Transverse colon (tissue), 4 donors: ENCODE measurements around the gene PIM2. TPM values are rescaled to one million over a fixed set of nuclear protein-coding genes. Genes with fewer than 3 reads are reported as not detected.

Experiments
- DNase-seq: peaks from one replicate; pipeline ENCODE4 v3.0.0-alpha.2; 2019
- H3K27ac ChIP-seq, 4 donors: fragments of 200-600 bp; sonication (generic); 2 replicates each; pipeline ENCODE4 v1.5.1; 2016 to 2018; ENCODE audit warnings: inconsistent platforms in 4 of 4
- H3K27me3 ChIP-seq: fragments of 200-600 bp; sonication (generic); 2 replicates; pipeline ENCODE4 v1.5.1; 2017; ENCODE audit warnings: inconsistent platforms
- H3K36me3 ChIP-seq, 4 donors: fragments of 200-600 bp; sonication (generic); 2 replicates each; pipeline ENCODE4 v1.5.1; 2017 to 2019; ENCODE audit warnings: inconsistent platforms in 4 of 4
- H3K4me1 ChIP-seq, 4 donors: fragments of 200-600 bp; sonication (generic); 2 replicates each; pipeline ENCODE4 v1.5.1; 2017 to 2020; ENCODE audit warnings: inconsistent platforms in 4 of 4
- H3K4me3 ChIP-seq, 4 donors: fragments of 200-600 bp; sonication (generic); 1 replicate in 1 of 4; 2 replicates in 3 of 4; pipeline versions ENCODE4 v1.5.1 to v1.6.1; 2017 to 2019; ENCODE audit warnings: inconsistent platforms in 4 of 4
- H3K9me3 ChIP-seq, 2 donors: fragments of 200-600 bp; sonication (generic); 2 replicates each; pipeline ENCODE4 v1.5.1; 2017 to 2019; ENCODE audit warnings: inconsistent platforms in 2 of 2
- EP300 ChIP-seq: sonication (generic); formaldehyde crosslinking; IDR thresholded peaks from one replicate; pipeline ENCODE4 v1.6.1; 2017; ENCODE audit warnings: antibody characterized with exemption, low read depth
- POLR2A ChIP-seq: fragments of 450-650 bp; IDR thresholded peaks from one replicate; pipeline ENCODE4 v1.6.1; 2016; ENCODE audit warnings: antibody characterized with exemption, mild to moderate bottlenecking, moderate library complexity
- POLR2AphosphoS5 ChIP-seq, 3 donors: sonication (generic); formaldehyde crosslinking; IDR thresholded peaks; one replicate each; pipeline ENCODE4 v1.6.1; 2016; ENCODE audit warnings: antibody characterized with exemption in 3 of 3
- WGBS, 2 donors: methylation state at CpG; one replicate each; pipeline ENCODE4 v1.1.5; 2018; ENCODE audit warnings: low coverage in 1 of 2; 5-methylcytosine and 5-hydroxymethylcytosine counted together
- in situ Hi-C, 4 donors: fragments of 200-750 bp; cut with MboI; loops; one replicate each; pipeline versions ENCODE4 v1.15.0 to v1.15.1; 2017; ENCODE audit warnings: low sequenced_read_pairs in 3 of 4, low pct_ligation_motif_present in 1 of 4, low pct_unique_long_range_greater_than_20kb in 1 of 4
- intact Hi-C: fragments of 100-400 bp; cut with DNase I; formaldehyde crosslinking; loops from one replicate; pipeline ENCODE4 v1.15.1; 2023; ENCODE audit warnings: low total_unique reads
- total RNA-seq, 4 donors: library from RNA; depleted of rRNA; stranded (reverse); fragments of >200 nt; gene quantifications; one replicate each; pipeline ENCODE4 v1.1.0, GENCODE V29; 2016
- TF ChIP-seq, protein P1 (sequence below), 5 experiments: fragments of 200-600 bp in 3 of 5; fragments of 450-650 bp in 2 of 5; sonication (generic) in 3 of 5; IDR thresholded peaks; 1 replicate in 2 of 5; 2 replicates in 3 of 5; pipeline ENCODE4 v1.5.1; 2016 to 2017; ENCODE audit warnings: antibody characterized with exemption in 5 of 5, inconsistent platforms in 3 of 5, mild to moderate bottlenecking in 2 of 5, moderate library complexity in 1 of 5

Gene PIM2
- total RNA-seq, 4 donors from 2014 or later = 11.2 to 50.7 (median 20.6) TPM; not detected in 1

DNA sequence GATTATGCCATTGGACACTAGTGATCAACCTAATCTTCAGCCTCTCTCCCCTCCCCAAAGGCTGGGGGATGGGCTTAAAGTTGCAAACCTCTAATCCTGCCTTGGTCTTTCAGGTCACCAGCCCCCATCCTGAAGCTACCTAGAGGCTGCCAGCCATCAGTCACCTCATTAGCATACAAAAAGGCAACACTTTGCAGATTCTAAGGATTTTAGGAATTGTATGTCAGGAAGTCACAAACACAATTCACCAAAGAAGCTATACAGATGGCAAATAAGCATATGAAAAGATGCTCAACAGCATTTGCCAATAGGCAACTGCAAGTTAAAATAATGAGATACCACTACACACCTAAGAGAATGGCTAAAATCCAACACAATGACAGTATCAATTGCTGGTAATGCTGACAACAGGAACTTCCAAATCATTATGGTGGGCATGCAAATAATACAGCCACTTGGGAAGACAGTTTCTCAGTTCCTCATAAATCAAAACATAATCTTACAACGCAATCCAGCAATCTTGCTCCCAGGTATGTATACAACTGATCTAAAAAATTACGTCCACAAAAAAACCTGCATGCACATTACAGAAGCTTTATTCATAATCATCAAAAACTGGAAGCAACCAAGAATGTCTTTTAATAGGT lies 9.0 kb upstream of the PIM2 start:
- no peaks in the 10 kb centered on the region for H3K27me3 ChIP-seq
- H3K36me3 ChIP-seq = peaks cover 0 to 8% (median 0%) of the 10 kb centered on the region in 4 donors
- no peak overlapping the region for H3K4me3 ChIP-seq
- no peaks in the 10 kb centered on the region for H3K4me1 ChIP-seq
- H3K27ac ChIP-seq = no peak overlapping the region
- TF ChIP-seq EP300 (no peak), POLR2A (no peak), POLR2AphosphoS5 (IDR thresholded peaks at IDR 0.05) (no peak)
- TF ChIP-seq, protein P1, sequence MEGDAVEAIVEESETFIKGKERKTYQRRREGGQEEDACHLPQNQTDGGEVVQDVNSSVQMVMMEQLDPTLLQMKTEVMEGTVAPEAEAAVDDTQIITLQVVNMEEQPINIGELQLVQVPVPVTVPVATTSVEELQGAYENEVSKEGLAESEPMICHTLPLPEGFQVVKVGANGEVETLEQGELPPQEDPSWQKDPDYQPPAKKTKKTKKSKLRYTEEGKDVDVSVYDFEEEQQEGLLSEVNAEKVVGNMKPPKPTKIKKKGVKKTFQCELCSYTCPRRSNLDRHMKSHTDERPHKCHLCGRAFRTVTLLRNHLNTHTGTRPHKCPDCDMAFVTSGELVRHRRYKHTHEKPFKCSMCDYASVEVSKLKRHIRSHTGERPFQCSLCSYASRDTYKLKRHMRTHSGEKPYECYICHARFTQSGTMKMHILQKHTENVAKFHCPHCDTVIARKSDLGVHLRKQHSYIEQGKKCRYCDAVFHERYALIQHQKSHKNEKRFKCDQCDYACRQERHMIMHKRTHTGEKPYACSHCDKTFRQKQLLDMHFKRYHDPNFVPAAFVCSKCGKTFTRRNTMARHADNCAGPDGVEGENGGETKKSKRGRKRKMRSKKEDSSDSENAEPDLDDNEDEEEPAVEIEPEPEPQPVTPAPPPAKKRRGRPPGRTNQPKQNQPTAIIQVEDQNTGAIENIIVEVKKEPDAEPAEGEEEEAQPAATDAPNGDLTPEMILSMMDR (IDR thresholded peaks at IDR 0.05) = no peak
- intact Hi-C loops = no loop called here
- in situ Hi-C loops = no loop called here
- no peaks in the 10 kb centered on the region for H3K9me3 ChIP-seq
- 60% methylated on average over 2 of the region's 2 CpGs; no CpG with 5 or more reads in 1 of the 2 donors for WGBS, 2 donors
- no peak for DNase-seq

DNA sequence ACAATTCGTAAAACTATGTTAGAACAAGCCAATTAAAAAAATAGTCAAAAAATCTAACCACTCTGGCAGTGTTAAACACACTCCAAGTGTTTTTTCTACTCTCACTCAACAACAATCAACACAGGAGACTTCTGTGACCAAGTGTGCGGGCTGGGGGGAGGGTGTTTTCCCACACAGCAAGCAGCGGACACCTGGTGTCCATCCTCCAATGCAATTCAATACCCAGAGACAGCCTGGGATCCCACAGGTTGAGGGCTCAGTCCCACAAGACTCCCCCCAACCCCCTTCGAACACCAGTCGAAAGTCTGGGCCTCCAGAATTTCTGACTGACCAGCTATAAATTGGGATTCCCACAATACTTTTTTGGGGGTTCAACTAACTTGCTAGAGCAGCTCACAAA lies 8.3 kb upstream of the PIM2 start:
- no peak for DNase-seq
- Histone ChIP-seq H3K27me3 (no peaks in the 10 kb centered on the region), H3K27ac (no peak overlapping the region), H3K9me3 (no peaks in the 10 kb centered on the region), H3K36me3 (peaks cover 0 to 8% (median 0%) of the 10 kb centered on the region in 4 donors), H3K4me1 (no peaks in the 10 kb centered on the region), H3K4me3 (no peak overlapping the region)
- 71 to 74% methylated on average over 2 to 5 of the region's 5 CpGs for WGBS, 2 donors
- TF ChIP-seq POLR2A (no peak), EP300 (no peak), POLR2AphosphoS5 (IDR thresholded peaks at IDR 0.05) (no peak)
- TF ChIP-seq, protein P1 (IDR thresholded peaks at IDR 0.05) = no peak
- intact Hi-C loops (no loop called here), in situ Hi-C loops (no loop called here)

DNA sequence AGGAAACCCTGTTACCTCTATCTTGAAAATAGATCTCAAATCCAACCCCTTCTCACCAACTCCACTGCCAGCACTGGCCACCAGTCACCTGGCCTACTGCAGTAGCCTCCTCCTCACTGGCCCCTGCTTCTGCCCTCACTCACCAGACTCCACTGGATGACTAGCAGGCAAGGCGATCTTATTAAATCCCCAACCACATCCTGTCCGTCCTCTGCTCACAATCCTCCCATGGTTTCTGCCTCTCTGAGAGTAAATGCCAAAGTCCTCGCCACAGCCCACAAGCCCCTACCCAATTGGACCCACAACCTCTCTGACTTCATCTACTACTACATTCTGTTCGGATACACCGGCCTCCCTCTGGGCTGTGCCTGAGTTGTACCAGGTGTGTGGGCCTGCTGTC lies 5.4 kb upstream of the PIM2 start:
- no peak for TF ChIP-seq POLR2A
- TF ChIP-seq POLR2AphosphoS5 (IDR thresholded peaks at IDR 0.05) = no peak
- TF ChIP-seq EP300 = no peak
- TF ChIP-seq, protein P1 (IDR thresholded peaks at IDR 0.05) = no peak
- 84% methylated on average over 5 of the region's 5 CpGs; no CpG with 5 or more reads in 1 of the 2 donors for WGBS, 2 donors
- in situ Hi-C loops (loop anchor here in 1 of 4 donors (25.0 kb wide), 1 partner anchor 287 kb away; no protein-coding TSS in a partner anchor), intact Hi-C loops (loop anchor here (5.0 kb wide), 1 partner anchor 1522 kb away; no protein-coding TSS in a partner anchor)
- Histone ChIP-seq H3K4me3 (no peak overlapping the region), H3K9me3 (no peaks in the 10 kb centered on the region), H3K27me3 (no peaks in the 10 kb centered on the region), H3K36me3 (peaks cover 0 to 4% (median 0%) of the 10 kb centered on the region in 4 donors), H3K27ac (no peak overlapping the region), H3K4me1 (peaks cover 0 to 4% (median 0%) of the 10 kb centered on the region in 4 donors)
- no peak for DNase-seq

DNA sequence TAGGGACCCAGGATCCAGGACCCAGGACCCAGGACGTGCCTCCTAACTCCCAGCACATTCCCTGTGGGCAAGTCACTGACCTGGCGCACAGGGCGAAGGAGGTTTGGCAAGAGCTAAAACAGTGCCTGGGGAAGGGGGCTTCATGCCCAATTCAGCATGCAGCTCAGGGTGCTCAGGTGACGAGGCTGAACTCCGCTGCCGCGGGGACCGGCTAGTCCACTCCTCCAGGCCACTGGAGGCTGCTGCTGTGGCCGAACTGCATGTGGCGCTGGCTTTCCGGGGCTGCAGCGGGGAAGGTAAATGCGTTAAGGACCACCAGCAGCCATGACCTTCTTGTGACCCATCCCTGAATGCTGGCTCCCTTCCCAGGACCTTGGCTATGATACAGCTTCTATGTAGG lies 4.9 kb upstream of the PIM2 start:
- Histone ChIP-seq H3K27me3 (no peaks in the 10 kb centered on the region), H3K4me3 (no peak overlapping the region), H3K9me3 (no peaks in the 10 kb centered on the region), H3K27ac (no peak overlapping the region), H3K4me1 (peaks cover 0 to 5% (median 0%) of the 10 kb centered on the region in 4 donors), H3K36me3 (peaks cover 0 to 4% (median 0%) of the 10 kb centered on the region in 4 donors)
- no peak for DNase-seq
- TF ChIP-seq POLR2A (no peak), EP300 (no peak), POLR2AphosphoS5 (IDR thresholded peaks at IDR 0.05) (no peak)
- TF ChIP-seq, protein P1 (IDR thresholded peaks at IDR 0.05) = no peak
- intact Hi-C loops (loop anchor here (5.0 kb wide), 1 partner anchor 1521 kb away; no protein-coding TSS in a partner anchor), in situ Hi-C loops (loop anchor here in 1 of 4 donors (25.0 kb wide), 1 partner anchor 286 kb away; no protein-coding TSS in a partner anchor)
- WGBS, 2 donors = 98% methylated on average over 13 of the region's 13 CpGs; no CpG with 5 or more reads in 1 of the 2 donors
